K562 (cell line): ENCODE data around the gene TP73. TPM values are rescaled to one million over a fixed set of nuclear protein-coding genes. Genes with fewer than 3 reads are reported as not detected.
A peak's percentile ranks its signal among the peaks of the same experiment; 100 is the strongest.

Experiments
- CHD7 ChIP-seq: fragments of 200-600 bp; sonication (generic); IDR thresholded peaks from one replicate; pipeline ENCODE4 v1.6.1; 2012; ENCODE audit warnings: mild to moderate bottlenecking, low read depth, low read length, inconsistent platforms
- CREB1 ChIP-seq, 2 experiments: sonication (generic) in 1 of 2; formaldehyde crosslinking in 1 of 2; IDR thresholded peaks; 2 replicates each; pipeline versions ENCODE4 v1.6.1 to v1.8.0; 2012 to 2022; ENCODE audit warnings: inconsistent platforms in 1 of 2, mild to moderate bottlenecking in 1 of 2, missing genetic modification reagents in 1 of 2, moderate library complexity in 1 of 2
- HCFC1 ChIP-seq: IDR thresholded peaks from 2 replicates; pipeline ENCODE4 v1.6.1; 2012; ENCODE audit warnings: low read depth, low read length, improper control_type of control experiment
- HDAC6 ChIP-seq: IDR thresholded peaks from 2 replicates; pipeline ENCODE4 v1.6.1; 2012; ENCODE audit warnings: low read depth, mild to moderate bottlenecking, control low read depth, inconsistent platforms, low read length, moderate library complexity
- MEF2D ChIP-seq: conservative IDR thresholded peaks from 2 replicates; pipeline ENCODE4 v1.6.1; 2016; ENCODE audit warnings: low read depth, missing genetic modification characterization, missing compliant biosample characterization
- MNT ChIP-seq, 2 experiments: fragments of 450-650 bp; conservative IDR thresholded peaks; 2 replicates each; pipeline ENCODE4 v1.6.1; 2017; ENCODE audit warnings: mild to moderate bottlenecking in 2 of 2, moderate library complexity in 2 of 2
- NRF1 ChIP-seq, 2 experiments: fragments of 450-650 bp; IDR thresholded peaks in 1 of 2; conservative IDR thresholded peaks in 1 of 2; 2 replicates each; pipeline ENCODE4 v1.6.1; 2014; ENCODE audit warnings: mild to moderate bottlenecking in 2 of 2
- POLR2B ChIP-seq: fragments of 450-650 bp; IDR thresholded peaks from 2 replicates; pipeline ENCODE4 v1.6.1; 2018; ENCODE audit warnings: low read depth; ENCODE audit not compliant: partially characterized antibody
- SMARCC2 ChIP-seq: fragments of 450-650 bp; IDR thresholded peaks from 2 replicates; pipeline ENCODE4 v1.6.1; 2017; ENCODE audit warnings: antibody characterized with exemption, moderate library complexity, mild to moderate bottlenecking, low read depth
- U2AF1 ChIP-seq: fragments of 200-400 bp; formaldehyde crosslinking; optimal IDR thresholded peaks from 2 replicates; pipeline ENCODE3; 2017; ENCODE audit warnings: mild to moderate bottlenecking, low read depth, low read length, moderate library complexity
- U2AF2 ChIP-seq: fragments of 200-400 bp; formaldehyde crosslinking; optimal IDR thresholded peaks from 2 replicates; pipeline ENCODE3; 2017; ENCODE audit warnings: low read depth, mild to moderate bottlenecking, low read length
- ZNF431 ChIP-seq: sonication (generic); formaldehyde crosslinking; IDR thresholded peaks from 2 replicates; pipeline ENCODE4 v1.8.0; 2022; ENCODE audit warnings: mild to moderate bottlenecking, missing genetic modification reagents
- ZNF583 ChIP-seq: fragments of 250-450 bp; sonication (Bioruptor Pico); IDR thresholded peaks from 2 replicates; pipeline ENCODE4 v1.4.0; 2020
- polyA plus RNA-seq, 8 experiments: library from polyadenylated mRNA; depleted of rRNA in 4 of 8; stranded (reverse) in 5 of 8; unstranded in 3 of 8; fragments of >200 nt; fragmentation: Nextera tagmentation in 2 of 8; fragmentation: Illumina TruSeq in 1 of 8; extraction: Ambion mirVana in 2 of 8; extraction: Trizol in 1 of 8; gene quantifications; 2 replicates each; pipeline versions ENCODE4 v1.2.1 to v1.2.3, GENCODE V29; 2011 to 2014; ENCODE audit warnings: inconsistent platforms in 1 of 8, missing spikeins in 1 of 8
- total RNA-seq, 7 experiments: library from RNA; depleted of rRNA in 6 of 7; stranded (reverse); fragments of >200 nt in 6 of 7; fragmentation: Illumina TruSeq in 2 of 7; extraction: Trizol in 2 of 7; gene quantifications; 2 replicates each; pipeline versions ENCODE4 v1.2.1 to v1.2.3, GENCODE V29; 2011 to 2021; ENCODE audit warnings: low replicate concordance in 1 of 7
- TF ChIP-seq, protein P1 (sequence below): fragments of 250-450 bp; sonication (Bioruptor Pico); IDR thresholded peaks from 2 replicates; pipeline ENCODE4 v1.8.0; 2021; ENCODE audit warnings: borderline replicate concordance, mild to moderate bottlenecking, moderate library complexity; ENCODE audit not compliant: poor library complexity, severe bottlenecking

Gene TP73
- total and polyA plus RNA-seq, 9 of the 15 experiments (the other 6 are each of a cell fraction or from before 2014, with no cell fraction given): 0.07 to 1.6 (median 0.40) TPM; not detected in 2

DNA sequence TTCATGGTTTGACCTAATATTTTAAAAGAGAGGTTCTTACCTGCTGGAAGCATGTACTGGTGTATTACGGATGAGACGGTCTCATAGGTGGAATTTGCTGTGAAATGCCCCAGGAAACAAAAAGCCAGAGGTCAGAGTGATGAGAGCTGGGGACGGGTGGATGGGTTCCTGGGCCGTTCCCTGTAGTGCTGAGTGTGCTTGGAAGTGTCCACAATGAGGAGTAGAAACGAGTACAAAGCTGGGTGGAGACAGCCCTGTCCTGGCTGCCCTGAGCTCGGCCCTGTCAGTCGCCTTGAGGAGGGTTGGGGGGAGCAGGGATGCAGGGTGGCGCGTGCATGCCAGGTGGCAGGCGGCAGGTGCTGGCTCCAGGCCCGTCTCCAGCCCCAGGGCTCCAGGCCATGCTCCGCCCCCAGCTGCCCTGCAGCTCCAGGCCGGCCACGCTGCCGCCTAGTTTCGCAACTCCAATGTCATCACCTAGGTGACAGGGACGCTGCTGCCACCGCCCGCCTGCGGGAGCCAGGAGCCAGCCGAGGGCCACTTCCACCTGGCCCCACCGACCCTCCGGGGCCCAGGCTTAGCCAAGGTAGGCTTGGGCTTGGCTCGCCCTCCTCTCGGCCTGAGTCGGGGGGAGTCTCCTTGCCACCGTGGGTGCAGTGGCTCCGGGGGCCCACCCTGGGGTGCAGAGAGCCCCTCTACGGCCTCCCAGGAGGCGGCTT, 16.4 kb downstream of the TP73 start (continued):
- TF ChIP-seq CREB1 (IDR thresholded peaks at IDR 0.05): no peak
- no peak for TF ChIP-seq CREB1 (CRISPR knock-in tag; IDR thresholded peaks at IDR 0.05)
- TF ChIP-seq SMARCC2: no peak
- TF ChIP-seq MNT (conservative IDR thresholded peaks at IDR 0.05): peak; percentile 89 to 95
- no peak for TF ChIP-seq ZNF583
- TF ChIP-seq CHD7: no peak
- no peak for TF ChIP-seq U2AF1
- TF ChIP-seq POLR2B: no peak
- TF ChIP-seq, protein P1, sequence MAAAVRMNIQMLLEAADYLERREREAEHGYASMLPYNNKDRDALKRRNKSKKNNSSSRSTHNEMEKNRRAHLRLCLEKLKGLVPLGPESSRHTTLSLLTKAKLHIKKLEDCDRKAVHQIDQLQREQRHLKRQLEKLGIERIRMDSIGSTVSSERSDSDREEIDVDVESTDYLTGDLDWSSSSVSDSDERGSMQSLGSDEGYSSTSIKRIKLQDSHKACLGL (CRISPR knock-in tag): peak; percentile 20
- TF ChIP-seq HDAC6: no peak
- no peak for TF ChIP-seq HCFC1
- no peak for TF ChIP-seq ZNF431 (CRISPR knock-in tag)
- no peak for TF ChIP-seq MEF2D (tag)
- TF ChIP-seq NRF1 (conservative IDR thresholded peaks at IDR 0.05 in 1 of 2, IDR thresholded peaks at IDR 0.05 in 1 of 2): 0 out of 4 replicates have a peak, but pooled peaks of 1 of the 2 experiments have one; percentile 32
- TF ChIP-seq U2AF2: no peak
